GM19025 (cell line): ENCODE measurements around the gene FAF1.
"Not testable (repeated sequence)": the region's sequence is repeated elsewhere in the genome, so short reads cannot be mapped to it uniquely, and the experiment has no call there.

Source experiments
- ATAC-seq: cut with Tn5 transposase; IDR thresholded peaks from one replicate; pipeline ENCODE4 v1.9.1; 2021; ENCODE audit warnings: mild to moderate bottlenecking, low read depth, moderate library complexity; ENCODE audit not compliant: unreplicated experiment

The FAF1 gene

DNA sequence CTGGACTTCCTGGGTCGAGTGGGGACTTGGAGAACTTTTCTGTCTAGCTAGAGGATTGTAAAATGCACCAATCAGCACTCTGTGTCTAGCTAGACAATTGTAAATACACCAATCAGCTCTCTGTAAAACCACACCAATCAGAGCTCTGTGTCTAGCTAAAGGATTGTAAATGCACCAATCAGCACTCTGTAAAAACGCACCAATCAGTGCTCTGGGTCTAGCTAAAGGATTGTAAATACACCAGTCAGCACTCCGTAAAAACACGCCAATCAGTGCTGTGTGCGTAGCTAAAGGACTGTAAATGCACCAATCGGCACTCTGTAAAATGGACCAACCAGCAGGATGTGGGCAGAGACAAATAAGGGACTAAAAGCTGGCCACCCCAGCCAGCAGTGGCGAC, 243.6 kb downstream of the FAF1 start:
- not testable (repeated sequence) for ATAC-seq

DNA sequence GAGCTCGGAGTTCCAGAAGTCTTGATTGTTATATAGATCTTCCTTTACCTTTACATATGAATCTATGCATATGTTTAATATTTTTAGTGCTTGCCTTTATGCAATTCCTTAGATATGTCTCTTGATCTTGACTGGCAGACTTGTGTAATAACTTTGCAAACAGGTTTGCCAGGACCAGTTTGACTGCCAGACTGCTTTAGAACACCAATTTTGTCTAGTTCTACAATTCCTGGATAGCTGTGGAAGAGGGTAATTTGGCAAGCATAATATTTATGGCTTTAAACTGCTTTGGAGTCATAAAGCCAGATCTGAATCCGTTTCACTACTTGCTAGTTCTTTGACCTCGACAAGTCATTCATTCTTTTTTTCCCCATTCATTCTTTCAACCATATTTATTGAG, 250.0 kb downstream of the FAF1 start:
- ATAC-seq: no peak

DNA sequence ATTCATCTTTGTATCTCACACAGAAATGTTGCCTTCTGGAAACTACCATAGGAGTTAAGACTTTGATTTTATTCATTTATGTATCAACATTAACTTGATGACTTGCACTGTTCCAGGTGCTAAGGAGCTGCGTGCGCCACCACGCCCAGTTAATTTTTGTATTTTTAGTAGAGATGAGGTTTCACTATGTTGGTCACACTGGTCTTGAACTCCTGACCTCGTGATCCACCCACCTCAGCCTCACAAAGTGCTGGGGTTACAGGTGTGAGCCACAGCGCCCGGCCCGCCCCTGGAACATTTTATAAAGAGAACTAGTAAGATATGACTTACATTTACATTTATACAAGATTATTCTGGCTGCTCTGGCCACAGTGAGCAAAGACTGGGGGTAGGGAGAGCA, 252.2 kb downstream of the FAF1 start:
- no peak for ATAC-seq

DNA sequence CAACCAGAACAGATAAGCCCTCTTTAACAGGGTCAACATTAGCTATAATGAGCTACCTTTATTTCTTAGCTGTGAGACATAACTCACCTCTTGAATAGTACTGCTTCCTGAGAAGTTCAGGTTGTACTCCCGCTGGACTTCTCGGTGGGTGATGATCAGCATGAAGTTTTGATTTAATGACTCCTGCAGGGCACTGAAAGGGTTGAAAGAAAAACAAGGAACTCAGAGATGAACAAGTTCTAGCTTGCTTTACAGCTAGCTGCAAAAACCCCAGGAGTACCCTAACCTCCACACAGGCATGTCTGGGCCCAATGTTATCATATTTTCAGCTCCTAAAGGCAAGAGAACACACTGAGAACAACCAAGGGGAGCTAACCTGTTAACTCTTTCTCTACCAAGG, 254.4 kb downstream of the FAF1 start:
- no peak for ATAC-seq

DNA sequence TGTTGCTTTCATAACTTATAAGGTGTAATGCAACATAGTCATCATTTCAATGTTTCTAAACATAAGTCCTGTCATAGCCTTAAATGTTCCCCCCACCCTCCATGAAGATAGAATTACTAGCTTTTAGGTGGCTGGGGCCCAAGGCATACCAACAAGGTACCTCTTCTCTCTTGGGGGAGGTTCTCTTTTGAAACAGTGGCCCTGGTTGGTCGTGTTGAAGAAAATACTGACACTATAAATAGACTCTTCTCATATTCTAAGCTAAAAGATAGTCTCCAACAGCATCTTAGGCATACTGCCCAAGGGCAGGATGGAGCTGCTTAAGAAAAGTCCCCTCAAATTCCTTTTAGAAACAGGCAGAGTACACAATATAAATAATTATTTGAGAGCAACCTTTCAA, 255.0 kb downstream of the FAF1 start:
- no peak for ATAC-seq

DNA sequence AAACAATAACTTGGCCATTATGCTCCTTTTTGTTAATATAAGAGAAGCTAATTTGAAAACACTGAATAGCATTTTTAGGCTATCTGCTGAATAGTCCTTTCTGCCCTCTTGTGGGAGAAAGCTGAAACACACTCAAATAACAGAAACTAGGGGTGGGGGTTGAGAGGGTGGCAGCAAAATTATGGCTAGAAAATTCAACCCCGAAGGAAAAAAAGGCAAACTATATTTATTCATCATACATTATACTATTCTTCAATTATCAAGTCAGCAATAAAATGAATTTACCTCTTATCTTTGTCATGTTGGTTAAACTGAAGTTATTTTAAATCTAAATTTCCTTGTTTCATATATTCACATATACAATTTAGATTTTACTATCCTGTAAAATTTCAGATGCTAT, 255.9 kb downstream of the FAF1 start:
- ATAC-seq: no peak

DNA sequence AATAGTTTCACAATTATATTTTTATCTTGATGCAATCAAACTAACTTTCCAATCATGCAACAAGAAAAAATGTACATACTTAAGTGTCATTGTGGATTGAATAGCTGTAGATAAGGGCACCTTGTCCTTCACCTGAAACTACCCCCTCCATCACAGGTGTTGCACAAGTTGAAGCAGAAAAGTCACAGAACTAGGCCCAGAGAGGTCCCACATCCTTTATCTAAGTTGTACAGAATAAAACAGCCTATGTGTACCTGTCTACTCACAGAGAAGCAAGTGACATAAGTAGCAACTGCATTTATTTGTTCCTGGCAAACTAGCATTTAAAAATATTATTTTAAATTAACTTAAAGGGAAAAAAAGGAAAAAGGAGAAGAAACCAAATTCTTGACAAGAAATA, 256.8 kb downstream of the FAF1 start:
- no peak for ATAC-seq

DNA sequence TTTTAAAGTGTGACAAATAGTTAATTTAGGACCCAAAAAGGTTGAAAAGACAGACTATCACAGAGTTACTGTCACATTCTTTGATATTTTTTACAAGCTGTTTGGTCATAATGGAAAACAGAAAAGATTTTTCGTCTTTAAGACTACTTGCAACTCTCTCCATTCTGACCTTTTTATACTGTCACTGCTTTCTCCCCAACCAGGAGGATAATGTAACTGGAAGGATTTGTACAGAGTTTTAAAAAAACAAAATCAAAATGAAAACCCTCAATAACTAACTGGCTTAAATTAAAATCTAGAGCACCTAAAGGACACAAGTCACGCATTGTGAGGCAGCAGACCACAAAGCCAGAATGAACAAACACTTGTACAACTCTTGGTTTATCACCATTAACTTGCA, 257.7 kb downstream of the FAF1 start:
- ATAC-seq: no peak

DNA sequence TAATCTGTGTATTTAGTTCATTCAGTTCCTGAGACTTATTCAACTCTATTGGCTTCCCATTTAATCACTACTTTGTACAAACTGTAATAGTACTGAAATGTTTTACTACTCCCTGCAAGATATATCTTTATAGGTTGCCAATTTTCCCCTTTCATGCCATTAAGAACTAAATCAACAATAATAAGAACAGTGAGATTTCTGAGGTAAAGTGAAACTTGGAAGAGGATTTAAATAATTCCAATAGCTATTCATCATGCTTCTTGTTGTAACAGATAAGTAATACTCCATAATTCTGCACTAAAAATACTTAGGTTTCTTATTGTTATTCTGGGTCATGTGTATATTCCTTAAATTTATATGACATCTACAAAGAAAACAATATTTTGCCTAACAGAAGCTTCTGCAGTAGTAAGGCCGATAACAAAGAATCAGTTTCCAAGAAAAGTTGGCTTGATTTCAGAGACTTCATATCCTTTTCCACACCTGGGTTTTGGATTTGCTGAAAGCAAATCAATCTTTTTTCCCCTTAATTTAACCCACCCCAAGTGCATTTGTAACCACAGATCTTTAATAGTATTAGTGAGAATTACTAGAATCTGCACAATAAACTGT, 258.3 kb downstream of the FAF1 start:
- no peak for ATAC-seq

DNA sequence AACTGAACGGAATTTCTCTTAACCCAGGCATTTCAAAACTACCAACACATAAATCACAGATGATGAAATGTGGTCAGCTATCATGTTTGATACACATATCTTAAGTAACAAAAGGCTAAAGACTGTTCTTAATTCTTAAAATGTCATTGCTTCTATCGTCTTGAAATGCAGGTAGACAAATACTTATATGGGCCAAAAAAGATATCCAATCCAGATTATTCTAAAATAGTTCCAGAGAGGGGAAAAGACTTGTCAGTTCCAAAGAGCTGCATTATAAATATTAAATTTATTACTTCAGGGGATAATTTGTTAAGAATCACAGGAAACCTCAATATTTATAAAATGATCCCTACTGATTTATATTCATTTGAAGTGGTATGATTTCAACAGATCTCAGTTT, 259.4 kb downstream of the FAF1 start:
- no peak for ATAC-seq

DNA sequence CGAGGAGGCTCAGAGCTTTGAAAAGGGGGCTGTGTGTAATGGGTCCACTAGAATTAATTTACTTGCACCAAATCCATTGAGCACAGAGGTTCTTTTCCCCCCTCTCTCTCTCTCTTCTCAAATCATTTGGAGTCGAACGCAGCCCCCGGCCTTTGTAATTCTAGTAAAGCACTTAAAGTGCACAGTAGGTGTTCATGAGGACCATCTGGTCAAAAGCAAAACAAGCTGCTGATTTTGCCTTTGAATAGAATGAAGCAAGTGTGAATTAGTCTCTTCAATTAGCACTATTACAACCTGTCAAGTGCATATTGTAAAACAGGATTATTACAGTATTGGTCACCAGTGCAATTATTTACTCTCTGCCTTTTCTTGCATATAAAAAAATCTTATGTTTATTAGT, 259.9 kb downstream of the FAF1 start:
- no peak for ATAC-seq

DNA sequence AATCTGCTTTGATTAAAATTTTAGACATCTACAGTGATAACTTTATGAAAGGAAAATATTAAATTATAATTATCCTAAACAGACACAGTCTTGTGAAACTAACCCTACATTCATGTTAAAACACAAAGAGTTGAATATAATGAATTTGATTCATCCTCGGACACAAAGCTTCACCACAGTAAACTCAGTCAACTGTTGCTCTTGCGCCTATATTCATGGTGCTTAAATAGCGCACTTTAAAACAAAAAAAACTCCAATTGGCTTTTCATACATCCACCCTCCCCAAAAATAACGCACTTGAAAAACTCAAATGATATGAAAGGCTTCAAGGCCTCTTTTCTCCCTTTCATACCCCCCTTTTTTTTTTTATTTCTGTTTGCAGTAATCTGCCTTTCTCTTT, 260.3 kb downstream of the FAF1 start:
- ATAC-seq: no peak

DNA sequence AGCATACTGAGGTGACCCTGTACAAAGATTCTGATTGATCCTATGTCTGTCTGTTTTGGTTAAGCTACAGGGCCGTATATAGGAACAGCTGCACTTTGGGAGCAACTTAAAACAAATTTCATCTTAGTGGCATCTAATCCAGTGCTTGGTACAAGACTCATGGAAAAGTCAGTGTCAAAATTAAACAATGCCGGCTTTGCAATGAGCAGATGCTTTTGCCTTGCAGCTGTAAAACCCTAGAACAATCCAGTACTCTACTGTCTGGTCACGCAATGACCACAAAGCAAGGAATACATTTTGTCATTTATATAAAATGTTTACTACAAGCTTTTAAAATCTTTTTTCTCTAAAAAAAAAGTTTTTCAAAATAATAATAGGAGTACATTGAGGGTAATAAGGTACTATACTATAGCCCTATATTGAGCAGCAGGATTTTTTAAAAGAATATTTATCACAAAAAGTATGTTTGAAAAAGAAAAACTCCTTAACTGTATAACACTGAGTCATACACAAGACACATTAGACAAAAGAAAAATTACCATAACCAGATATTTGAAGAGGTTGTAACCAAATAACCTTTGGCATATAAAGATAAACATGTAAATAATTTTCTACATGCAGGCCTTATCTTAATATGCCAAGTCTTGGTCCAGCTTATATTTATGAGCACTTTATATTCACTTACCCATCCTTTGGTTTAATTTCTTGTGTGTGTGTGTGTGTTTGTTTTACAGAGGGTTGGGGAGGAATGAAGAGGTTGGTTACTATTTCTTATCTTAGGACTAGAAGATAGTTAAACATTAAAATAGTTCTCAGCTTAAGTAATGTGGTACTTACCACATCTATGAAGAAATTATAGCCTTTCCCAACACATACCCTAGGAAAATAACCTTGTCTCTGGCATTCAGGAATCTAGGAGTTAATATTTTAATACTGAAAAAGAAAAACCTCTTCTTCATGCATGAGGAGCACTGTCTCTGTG, 262.3 kb downstream of the FAF1 start:
- no peak for ATAC-seq

DNA sequence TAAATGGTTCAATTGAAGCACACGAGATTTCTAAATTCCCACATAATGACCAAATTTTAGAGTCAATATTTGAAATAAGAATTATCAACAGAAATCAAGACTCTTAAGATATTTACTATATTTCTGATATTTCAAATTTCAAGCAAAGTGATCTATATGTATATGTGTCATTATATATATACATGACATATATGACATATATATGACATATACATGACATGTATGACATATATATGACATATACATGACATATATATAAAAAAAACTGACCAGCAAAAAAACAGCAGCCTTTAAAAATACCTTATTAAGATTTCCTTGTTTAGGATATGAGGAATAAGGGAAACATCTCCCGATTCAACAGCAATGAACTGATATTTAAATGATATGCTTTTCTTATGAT, 266.2 kb downstream of the FAF1 start:
- ATAC-seq: no peak

DNA sequence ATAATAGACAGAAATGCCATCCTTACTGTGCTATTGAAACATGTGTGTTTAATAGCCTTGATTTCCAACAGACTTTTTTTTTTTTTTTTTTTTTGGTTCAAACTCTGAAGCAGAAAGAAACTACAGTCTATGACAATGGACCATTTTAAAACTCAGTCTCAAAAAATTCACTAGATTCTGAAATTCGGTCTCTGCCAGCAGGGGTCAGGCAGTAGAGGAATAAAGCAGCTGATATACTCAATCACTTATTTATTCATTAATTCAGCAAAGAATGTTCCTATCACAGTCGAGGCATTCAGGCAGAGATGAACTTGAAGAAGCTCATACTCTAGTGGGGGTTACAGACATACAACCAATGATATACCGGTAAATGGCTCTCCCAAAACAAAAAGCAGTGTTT, 275.9 kb downstream of the FAF1 start:
- no peak for ATAC-seq

DNA sequence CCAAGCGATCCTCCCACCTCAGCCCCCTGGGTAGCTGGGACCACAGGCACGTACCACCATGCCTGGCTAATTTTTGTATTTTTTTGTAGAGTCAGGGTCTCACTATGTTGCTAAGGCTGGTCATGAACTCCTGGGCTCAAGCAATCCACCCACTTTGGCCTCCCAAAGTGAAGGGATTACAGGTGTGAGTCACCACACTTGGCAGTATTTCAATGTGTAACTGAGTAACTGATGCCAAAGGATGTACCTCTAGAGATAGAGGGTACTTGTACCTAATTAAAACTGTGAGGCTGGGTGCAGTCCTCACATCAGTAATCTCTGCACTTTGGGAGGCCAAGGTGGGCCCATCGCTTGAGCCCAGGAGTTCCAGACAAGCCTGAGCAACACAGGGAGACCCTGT, 278.1 kb downstream of the FAF1 start:
- no peak for ATAC-seq

DNA sequence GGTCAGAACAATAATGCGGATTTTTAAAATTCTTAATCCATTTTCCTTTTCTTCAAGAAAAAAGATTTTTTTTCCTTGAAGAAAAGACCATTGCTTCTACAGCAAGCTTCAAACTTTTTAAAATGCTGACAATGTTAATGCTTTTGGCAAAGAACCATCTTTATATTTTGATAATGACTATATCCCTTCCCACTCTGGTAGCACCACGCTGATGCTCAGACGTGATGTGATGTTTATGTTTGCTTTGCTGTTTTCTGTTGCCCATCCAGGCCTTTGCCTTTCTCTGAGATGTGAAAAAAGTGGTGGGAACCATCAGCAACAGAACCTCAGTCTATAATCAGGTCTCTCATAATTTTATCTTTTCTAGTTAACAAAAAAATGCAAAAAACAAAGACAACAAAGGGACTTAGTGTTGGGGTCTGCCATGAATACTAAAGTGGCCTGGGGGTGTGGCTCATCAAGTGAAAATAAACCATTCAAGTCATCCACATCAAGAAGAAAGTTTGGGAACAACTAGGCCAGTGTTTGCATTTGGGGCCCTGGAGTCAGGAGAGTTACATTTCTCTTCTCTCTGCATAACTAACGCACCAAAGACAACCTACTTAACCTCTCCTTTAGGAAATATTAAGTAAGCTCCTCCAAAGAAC, 292.2 kb downstream of the FAF1 start:
- no peak for ATAC-seq

DNA sequence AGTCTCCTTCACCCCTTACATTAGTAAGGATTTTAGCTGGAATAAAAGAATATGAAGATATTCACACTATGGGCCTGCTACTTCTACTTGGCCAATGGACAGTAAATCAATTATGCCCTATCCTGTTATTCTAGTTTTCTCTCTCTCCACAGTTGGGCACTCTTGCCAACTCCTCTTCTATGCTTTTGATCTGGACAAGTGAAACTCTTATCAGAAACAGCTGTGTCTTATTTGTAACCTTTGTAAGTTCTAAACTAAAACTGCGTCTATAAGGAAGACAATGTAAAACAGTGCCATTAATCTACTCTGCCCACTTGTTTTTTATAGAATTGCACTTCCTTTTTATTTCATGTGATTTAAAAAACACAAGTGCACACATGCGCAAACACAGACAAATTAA, 292.8 kb downstream of the FAF1 start:
- no peak for ATAC-seq

DNA sequence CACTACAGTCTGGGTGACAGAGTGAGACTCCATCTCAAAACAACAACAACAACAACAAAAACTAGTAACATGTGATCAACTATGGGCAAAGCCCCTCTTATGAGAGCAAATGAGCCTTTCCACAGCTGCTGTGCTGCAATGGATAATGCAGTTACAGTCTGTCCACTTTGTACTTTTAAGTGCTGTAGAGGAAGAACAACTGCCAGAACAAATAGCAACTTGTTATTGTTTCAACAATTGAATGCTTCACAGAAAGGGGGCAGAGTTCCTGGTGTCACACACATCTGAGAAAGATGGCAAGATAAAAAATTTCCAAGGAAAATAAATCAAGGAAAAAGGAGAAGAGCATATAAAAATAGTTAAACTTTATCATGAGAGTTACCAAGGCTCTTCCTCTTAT, 293.2 kb downstream of the FAF1 start:
- ATAC-seq: no peak

DNA sequence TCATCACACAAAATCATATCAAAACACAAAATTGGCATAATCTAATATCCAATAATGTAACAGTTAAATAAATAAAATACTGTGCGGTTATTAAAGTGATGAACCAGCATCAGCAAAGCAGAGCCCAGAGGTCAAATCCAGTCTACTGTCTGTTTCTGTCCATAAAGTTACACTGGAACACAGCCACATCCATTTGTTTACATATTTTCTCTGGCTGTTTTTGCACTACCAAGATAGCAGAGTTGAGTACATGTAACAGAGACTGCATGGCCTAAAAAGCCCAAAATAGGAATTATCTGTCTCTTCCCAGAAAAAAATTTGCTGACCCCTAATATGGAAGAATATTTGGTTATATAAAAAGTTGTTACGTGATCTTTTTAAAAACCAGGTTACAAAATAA, 294.7 kb downstream of the FAF1 start:
- ATAC-seq: no peak

DNA sequence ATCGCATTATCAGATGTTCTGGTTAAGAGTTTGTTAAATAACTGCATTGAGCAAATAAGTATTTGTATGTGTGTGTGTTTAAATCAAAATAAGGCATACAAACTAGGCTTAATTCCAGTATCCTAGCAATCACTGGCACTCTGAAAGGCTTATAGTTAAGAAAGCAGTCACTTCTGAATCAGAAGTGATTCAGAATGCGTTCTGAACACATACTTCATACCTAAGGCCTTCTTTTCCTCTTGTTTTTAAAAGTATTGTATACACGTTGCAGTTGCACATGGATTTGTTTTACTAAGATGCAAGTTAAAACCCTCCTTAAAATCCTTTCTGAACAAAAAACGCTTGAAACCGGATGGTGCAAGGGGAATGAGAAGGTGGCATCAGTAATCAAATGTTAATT, 298.4 kb downstream of the FAF1 start:
- ATAC-seq: no peak
